ENCODE data around the gene KIZ.

The KIZ gene

GRCh38 chr20:21179757-21180156 lies 53.9 kb downstream of the KIZ start:
- DNase-seq, result no peak

- no peak for DNase-seq
These were observed 54.4 kb downstream of the KIZ start for GRCh38 chr20:21180248-21180647.

GRCh38 chr20:21181028-21181427 lies 55.1 kb downstream of the KIZ start:
- DNase-seq, result no peak

GRCh38 chr20:21182832-21183563 lies 57.1 kb downstream of the KIZ start:
- DNase-seq, result no peak

- no peak for DNase-seq
These were observed 57.8 kb downstream of the KIZ start for GRCh38 chr20:21183722-21184121.

GRCh38 chr20:21184819-21185218 lies 58.9 kb downstream of the KIZ start:
- DNase-seq, result no peak

- no peak for DNase-seq
These were observed 60.0 kb downstream of the KIZ start for GRCh38 chr20:21185849-21186248.

GRCh38 chr20:21189761-21190523 lies 64.1 kb downstream of the KIZ start:
- DNase-seq, result no peak

- no peak for DNase-seq
These were observed 65.0 kb downstream of the KIZ start for GRCh38 chr20:21190869-21191268.

- no peak for DNase-seq
These were observed 66.0 kb downstream of the KIZ start for GRCh38 chr20:21191839-21192238.

GRCh38 chr20:21202259-21202658 lies 76.4 kb downstream of the KIZ start:
- no peak for DNase-seq

- no peak for DNase-seq
These were observed 77.3 kb downstream of the KIZ start for GRCh38 chr20:21203088-21203656.

- DNase-seq, result no peak
These were observed 80.7 kb downstream of the KIZ start for GRCh38 chr20:21206584-21206983.

- DNase-seq, result no peak
These were observed 83.1 kb downstream of the KIZ start for GRCh38 chr20:21208999-21209398.

- DNase-seq, result no peak
These were observed 83.8 kb downstream of the KIZ start for GRCh38 chr20:21209668-21210067.

GRCh38 chr20:21213691-21214090 lies 87.8 kb downstream of the KIZ start:
- no peak for DNase-seq

- no peak for DNase-seq
These were observed 88.5 kb downstream of the KIZ start for GRCh38 chr20:21214431-21214830.

- no peak for DNase-seq
These were observed 93.8 kb downstream of the KIZ start for GRCh38 chr20:21219686-21220085.

- DNase-seq, result no peak
These were observed 98.3 kb downstream of the KIZ start for GRCh38 chr20:21224217-21224616.

GRCh38 chr20:21225215-21225947 lies 99.5 kb downstream of the KIZ start:
- DNase-seq, result no peak

- DNase-seq, result no peak
These were observed 102.6 kb downstream of the KIZ start for GRCh38 chr20:21228511-21228910.

GRCh38 chr20:21229163-21229562 lies 103.3 kb downstream of the KIZ start:
- no peak for DNase-seq

GRCh38 chr20:21230220-21230619 lies 104.3 kb downstream of the KIZ start:
- no peak for DNase-seq
